Smooth muscle cell (in vitro differentiated cells): Measurements from ENCODE around the gene MSI2. TPM values are rescaled to one million over a fixed set of nuclear protein-coding genes. Genes with fewer than 3 reads are reported as not detected.
A peak's percentile ranks its signal among the peaks of the same experiment; 100 is the strongest.
"Not testable (repeated sequence)": the region's sequence is repeated elsewhere in the genome, so short reads cannot be mapped to it uniquely, and the experiment has no call there.

Source experiments
- DNase-seq: peaks from one replicate; lab custom pipeline; 2025; ENCODE audit not compliant: unreplicated experiment; lab: John Stamatoyannopoulos, UW
- H2AFZ ChIP-seq: fragments of 200-600 bp; sonication (generic); 2 replicates; pipeline ENCODE4 v1.6.0; 2016; ENCODE audit warnings: antibody characterized with exemption, low read depth, mild to moderate bottlenecking
- H3F3A ChIP-seq: fragments of 200-600 bp; sonication (generic); 2 replicates; pipeline ENCODE4 v1.6.0; 2017; ENCODE audit warnings: antibody characterized with exemption, low read depth
- H3K27ac ChIP-seq: fragments of 200-600 bp; sonication (generic); 2 replicates; pipeline ENCODE4 v1.5.1; 2016; ENCODE audit warnings: low read depth, mild to moderate bottlenecking
- H3K27me3 ChIP-seq: fragments of 200-600 bp; sonication (generic); 2 replicates; pipeline ENCODE4 v1.6.1; 2016; ENCODE audit warnings: low read depth, mild to moderate bottlenecking
- H3K36me3 ChIP-seq: fragments of 200-600 bp; sonication (generic); 2 replicates; pipeline ENCODE4 v1.5.1; 2016; ENCODE audit warnings: low read depth
- H3K4me1 ChIP-seq: fragments of 200-600 bp; sonication (generic); 2 replicates; pipeline ENCODE4 v1.5.1; 2016; ENCODE audit warnings: low read depth
- H3K4me2 ChIP-seq: fragments of 200-600 bp; sonication (generic); 2 replicates; pipeline ENCODE4 v1.6.0; 2016; ENCODE audit warnings: mild to moderate bottlenecking
- H3K4me3 ChIP-seq: fragments of 200-600 bp; sonication (generic); 2 replicates; pipeline ENCODE4 v1.5.1; 2016; ENCODE audit warnings: mild to moderate bottlenecking
- H3K79me2 ChIP-seq: fragments of 200-600 bp; sonication (generic); 2 replicates; pipeline ENCODE4 v1.6.0; 2016; ENCODE audit warnings: low read depth, mild to moderate bottlenecking
- H3K9ac ChIP-seq: fragments of 200-600 bp; sonication (generic); 2 replicates; pipeline ENCODE4 v1.6.0; 2016; ENCODE audit warnings: low read depth
- H3K9me3 ChIP-seq: fragments of 200-600 bp; sonication (generic); replicated peaks from 2 replicates; pipeline ENCODE4 v1.5.1; 2016; ENCODE audit warnings: low read depth
- H4K20me1 ChIP-seq: fragments of 200-600 bp; sonication (generic); 2 replicates; pipeline ENCODE4 v1.6.0; 2016; ENCODE audit warnings: low read depth
- CTCF ChIP-seq: fragments of 200-600 bp; sonication (generic); IDR thresholded peaks from 2 replicates; pipeline ENCODE4 v1.5.1; 2017; ENCODE audit warnings: borderline replicate concordance, mild to moderate bottlenecking, antibody characterized with exemption; ENCODE audit not compliant: insufficient read depth, poor library complexity, severe bottlenecking
- WGBS: methylation state at CpG from one replicate; pipeline ENCODE4 v1.1.7; 2016; ENCODE audit warnings: low lambda C conversion rate; 5-methylcytosine and 5-hydroxymethylcytosine counted together
- polyA plus RNA-seq: library from polyadenylated mRNA; unstranded; fragments of >200 nt; fragmentation: Nextera tagmentation; extraction: Ambion mirVana; gene quantifications from 2 replicates; pipeline ENCODE4 v1.2.1, GENCODE V29; 2016
- total RNA-seq: library from RNA; depleted of rRNA; stranded (reverse); fragments of >200 nt; gene quantifications from 2 replicates; pipeline ENCODE4 v1.2.3, GENCODE V29; 2014

Gene MSI2
- total and polyA plus RNA-seq, 2 experiments from 2014 or later, result 5.7 to 36.5 TPM

- Histone ChIP-seq H3K4me1 (peaks cover 16% of the 10 kb centered on the region), H3K36me3 (peaks cover 11% of the 10 kb centered on the region), H3F3A (peaks cover 10% of the 10 kb centered on the region), H3K4me3 (no peak overlapping the region), H4K20me1 (peaks cover 15% of the 10 kb centered on the region), H2AFZ (no peak overlapping the region), H3K9ac (no peak overlapping the region), H3K9me3 (peaks cover 7% of the 10 kb centered on the region), H3K4me2 (no peak overlapping the region), H3K79me2 (peaks cover 13% of the 10 kb centered on the region), H3K27ac (no peak overlapping the region), H3K27me3 (no peaks in the 10 kb centered on the region)
- no peak for TF ChIP-seq CTCF
- 93% methylated on average over 7 of the region's 7 CpGs for WGBS
- DNase-seq, result no peak
Observed at GRCh38 chr17:57299176-57299575, 42.9 kb downstream of the MSI2 start.

- H3K79me2 ChIP-seq, result peaks cover 13% of the 10 kb centered on the region
- 87% methylated on average over 7 of the region's 7 CpGs for WGBS
Observed at GRCh38 chr17:57300592-57300991, 44.3 kb downstream of the MSI2 start.

GRCh38 chr17:57302690-57303465, 46.6 kb downstream of the MSI2 start:
- Histone ChIP-seq H3K27me3 (no peaks in the 10 kb centered on the region), H4K20me1 (peaks cover 18% of the 10 kb centered on the region), H3K36me3 (peaks cover 8% of the 10 kb centered on the region), H3K4me3 (no peak overlapping the region), H3K4me1 (peaks cover 4% of the 10 kb centered on the region), H3K4me2 (peak overlapping the region; percentile 4), H3F3A (no peaks in the 10 kb centered on the region), H2AFZ (no peak overlapping the region), H3K27ac (peak overlapping the region; percentile 32), H3K79me2 (peaks cover 14% of the 10 kb centered on the region), H3K9me3 (peaks cover 5% of the 10 kb centered on the region), H3K9ac (no peak overlapping the region)
- DNase-seq, result peak; percentile 2
- WGBS, result 60% methylated on average over 10 of the region's 10 CpGs
- TF ChIP-seq CTCF, result no peak

More at GRCh38 chr17:57300592-57300991, 44.3 kb downstream of the MSI2 start:
- H3K27me3 ChIP-seq, H3F3A ChIP-seq, H3K9ac ChIP-seq, H2AFZ ChIP-seq, H4K20me1 ChIP-seq, H3K9me3 ChIP-seq, H3K4me1 ChIP-seq, H3K4me2 ChIP-seq, H3K27ac ChIP-seq, DNase-seq, H3K4me3 ChIP-seq: not testable (repeated sequence)
- H3K36me3 ChIP-seq, result peaks cover 11% of the 10 kb centered on the region

GRCh38 chr17:57305144-57305728, 48.9 kb downstream of the MSI2 start:
- no peak for TF ChIP-seq CTCF
- Histone ChIP-seq H3K27me3 (no peaks in the 10 kb centered on the region), H3F3A (no peaks in the 10 kb centered on the region), H3K36me3 (no peaks in the 10 kb centered on the region), H3K79me2 (peaks cover 12% of the 10 kb centered on the region), H3K9me3 (no peaks in the 10 kb centered on the region), H4K20me1 (peaks cover 39% of the 10 kb centered on the region), H3K4me3 (no peak overlapping the region), H3K27ac (no peak overlapping the region), H3K4me1 (peaks cover 4% of the 10 kb centered on the region), H3K9ac (no peak overlapping the region), H2AFZ (no peak overlapping the region), H3K4me2 (no peak overlapping the region)
- no peak for DNase-seq
- 95% methylated on average over 13 of the region's 13 CpGs for WGBS
